GM21381 (cell line): ENCODE measurements around the gene STAT6.
A peak's percentile ranks its signal among the peaks of the same experiment; 100 is the strongest.
"Not testable (repeated sequence)": the region's sequence is repeated elsewhere in the genome, so short reads cannot be mapped to it uniquely, and the experiment has no call there.

Source experiments
- ATAC-seq: cut with Tn5 transposase; IDR thresholded peaks from one replicate; pipeline ENCODE4 v1.9.1; 2021; ENCODE audit warnings: mild to moderate bottlenecking, moderate library complexity; ENCODE audit not compliant: unreplicated experiment

Gene STAT6

DNA sequence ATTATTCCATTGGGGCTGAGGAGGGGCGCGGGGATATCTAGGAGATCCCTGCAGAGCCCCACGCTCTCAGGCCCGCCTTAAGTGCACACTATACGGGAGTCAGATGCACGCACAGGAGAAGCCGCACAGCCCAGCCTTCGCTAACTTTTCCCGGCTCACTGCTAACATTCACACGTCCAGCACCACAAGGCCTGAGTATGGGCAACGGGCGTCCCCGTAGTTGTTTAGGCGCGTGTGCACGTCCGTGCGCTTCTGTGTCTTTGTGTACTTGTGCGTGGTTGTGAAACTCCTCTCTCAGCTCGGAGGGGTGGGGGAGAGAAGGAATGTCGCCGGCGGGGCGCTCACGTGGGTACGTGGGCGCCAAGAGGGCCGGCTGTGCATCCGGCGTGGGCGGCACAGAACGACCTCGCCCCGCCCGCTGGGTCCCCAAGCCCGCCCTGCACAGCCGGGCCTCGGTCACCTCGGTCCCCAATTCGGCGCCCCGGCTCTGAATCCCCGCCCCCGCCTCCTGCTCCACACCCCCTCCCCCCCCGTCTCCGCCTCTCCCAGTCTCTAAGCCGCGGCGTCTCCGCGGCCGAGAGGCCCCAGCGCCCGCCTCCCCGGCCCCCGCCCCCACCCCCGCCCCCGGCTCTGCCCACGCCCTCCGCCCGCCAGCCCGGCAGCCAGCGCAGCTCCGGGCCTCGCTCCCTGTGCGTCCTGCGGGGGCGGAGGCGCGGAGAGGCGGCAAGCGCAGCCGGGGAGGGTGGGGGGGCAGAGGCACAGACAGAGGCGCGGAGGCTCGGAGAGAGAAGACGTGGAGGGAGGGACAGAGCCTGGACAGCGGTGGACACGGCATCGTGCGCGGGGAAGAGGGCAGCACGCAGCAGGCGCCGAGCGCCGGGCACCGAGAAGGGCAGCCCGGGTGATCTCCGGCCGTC is 22.6 kb downstream of the STAT6 start, which contains the start of gene NAB2:
Gene NAB2, plus strand, starts transcription at position 761 of the 917 bp plus-strand sequence. CDS start 158 bp downstream, outside the sequence.
- ATAC-seq = peak; percentile 64

DNA sequence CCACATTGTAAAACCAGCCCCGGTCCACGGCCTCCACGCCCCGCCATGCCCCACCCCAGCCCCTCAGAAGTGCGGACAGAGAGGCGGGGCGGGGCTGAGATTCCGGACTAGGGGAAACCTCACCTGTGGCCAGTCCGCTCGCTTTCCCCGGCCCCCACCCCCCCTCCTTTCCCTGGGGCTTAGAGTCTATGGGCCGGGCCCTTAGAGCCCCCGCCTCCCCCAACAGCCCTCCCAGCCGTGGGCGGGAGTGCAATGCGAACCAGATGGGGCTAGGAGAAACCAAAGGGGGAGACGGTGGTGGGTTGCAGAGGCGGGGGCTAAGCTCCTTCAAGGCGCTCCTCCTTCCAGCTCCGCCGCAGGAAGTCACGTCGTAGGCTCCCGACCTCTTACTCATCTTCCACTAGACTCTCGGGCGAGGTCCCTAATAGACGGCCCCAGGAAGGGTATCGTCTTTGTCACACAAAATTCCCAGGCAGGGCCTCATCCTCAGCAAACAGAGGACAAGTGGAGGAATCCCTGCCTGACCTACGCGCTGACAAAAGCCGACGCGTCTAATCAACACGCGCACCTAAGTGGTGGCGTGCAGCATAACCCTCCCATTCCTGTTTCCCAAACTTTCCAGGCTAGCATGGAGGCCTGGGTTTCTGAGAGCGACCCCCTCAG is 23.3 kb downstream of the STAT6 start:
- ATAC-seq = peak; percentile 28

DNA sequence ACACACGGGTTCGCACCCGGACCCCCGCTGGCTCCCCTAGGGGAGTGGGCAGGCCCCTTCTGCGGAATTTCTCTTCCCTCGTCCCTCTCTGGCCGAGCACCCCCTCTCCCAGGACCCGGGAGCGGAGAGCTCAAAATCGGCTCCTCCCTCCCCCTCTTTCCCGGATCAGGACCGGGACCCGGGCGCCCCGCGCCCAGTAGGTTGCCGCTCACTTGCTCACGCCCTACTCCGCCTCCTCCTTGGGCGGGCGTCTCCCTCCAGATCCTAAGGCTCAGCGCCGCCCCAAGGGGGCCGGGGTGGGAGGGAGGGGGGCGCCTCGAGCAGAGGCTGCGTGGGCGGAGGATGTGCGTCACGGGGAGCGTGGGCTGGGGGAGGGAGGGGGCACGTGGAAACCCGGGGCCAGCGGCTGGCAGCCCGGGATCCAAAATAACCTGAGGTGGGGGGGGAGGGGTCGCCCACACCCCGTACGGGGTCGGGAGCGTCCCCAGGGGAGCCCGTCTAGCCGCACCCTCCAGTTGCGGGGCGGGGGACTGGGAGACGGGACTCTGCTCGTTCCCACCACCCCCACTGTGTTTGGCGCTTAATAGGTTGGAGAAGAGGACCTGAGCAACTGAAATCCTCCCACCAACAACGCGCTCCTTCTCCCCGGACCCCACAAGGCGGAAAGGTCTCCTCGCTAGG is 24.0 kb downstream of the STAT6 start:
- ATAC-seq = peak; percentile 35

- no peak for ATAC-seq
Measured at GRCh38 chr12:57086493-57087009, 24.6 kb downstream of the STAT6 start.

DNA sequence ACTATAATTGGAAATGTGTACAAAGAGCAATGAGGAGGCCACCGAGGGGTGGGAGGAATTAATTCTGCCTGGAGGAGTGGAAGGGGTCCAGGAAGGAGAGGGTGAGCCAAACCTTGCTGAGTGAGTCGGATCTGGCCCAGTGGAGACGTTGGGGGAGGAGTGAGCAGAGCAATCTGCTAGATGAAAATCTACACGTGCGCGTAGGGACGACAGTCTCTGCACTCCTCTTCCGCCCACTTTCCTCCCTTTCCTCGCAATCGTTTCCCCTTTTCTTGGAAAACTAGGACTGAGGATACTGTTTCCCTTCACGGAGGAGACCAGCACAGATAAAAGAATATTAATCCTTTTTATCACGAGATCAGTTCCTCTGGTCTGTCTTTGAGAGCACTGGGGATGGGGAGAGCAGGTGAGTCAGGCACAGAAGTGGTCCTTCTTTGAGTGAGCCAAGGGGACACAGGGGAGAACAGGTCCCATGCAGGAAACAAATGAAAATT is 25.1 kb downstream of the STAT6 start:
- ATAC-seq = no peak

GRCh38 chr12:57080855-57081254 is 30.3 kb downstream of the STAT6 start:
- no peak for ATAC-seq

- no peak for ATAC-seq
Measured at GRCh38 chr12:57079821-57080220, 31.3 kb downstream of the STAT6 start.

- peak; percentile 97 for ATAC-seq
Measured at GRCh38 chr12:57078519-57079404, 32.4 kb downstream of the STAT6 start, which contains the start of gene NEMP1. Gene NEMP1, minus strand, starts transcription at chr12:57078791. Its CDS starts 46 bp downstream, at chr12:57078745.

GRCh38 chr12:57073566-57074450 is 37.4 kb downstream of the STAT6 start:
- ATAC-seq = not testable (repeated sequence)

DNA sequence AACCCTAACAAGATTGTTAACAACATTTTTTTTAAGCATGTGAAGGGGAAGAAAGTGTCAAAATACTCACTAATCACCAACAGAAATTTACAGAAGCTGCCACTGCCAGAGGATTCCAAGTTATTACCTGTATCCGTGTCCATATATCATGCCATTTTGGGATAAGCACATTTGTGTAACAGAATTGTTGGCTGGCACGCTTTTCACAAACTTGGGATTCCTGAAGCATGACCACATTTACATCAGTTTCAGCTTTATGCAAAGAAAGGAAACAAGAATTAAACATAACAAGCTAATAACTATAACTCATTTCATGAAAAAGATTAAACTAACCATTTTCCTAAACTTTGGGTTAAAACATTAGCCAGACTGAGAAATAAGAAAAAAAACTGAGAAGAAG is 38.5 kb downstream of the STAT6 start:
- ATAC-seq = no peak

- ATAC-seq = peak; percentile 68
Measured at GRCh38 chr12:57069523-57069922, 41.6 kb downstream of the STAT6 start.

DNA sequence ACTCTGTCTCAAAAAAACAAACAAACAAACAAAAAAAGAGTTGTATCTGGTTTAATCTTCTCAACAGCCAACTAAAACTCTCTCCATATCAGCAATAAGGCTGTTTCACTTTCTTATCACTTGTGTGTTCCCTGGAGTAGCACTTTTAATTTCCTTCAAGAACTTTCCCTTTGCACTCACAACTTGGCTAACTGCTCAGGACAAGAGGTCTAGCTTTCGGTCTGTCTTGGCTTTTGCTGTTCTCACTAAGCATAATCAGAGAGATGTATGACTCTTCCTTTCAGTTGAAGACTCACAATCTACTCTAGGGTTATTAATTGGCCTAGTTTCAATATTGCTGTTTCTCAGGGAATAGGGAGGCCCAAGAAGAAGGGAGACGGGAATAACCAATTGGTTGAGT is 44.9 kb downstream of the STAT6 start:
- no peak for ATAC-seq

DNA sequence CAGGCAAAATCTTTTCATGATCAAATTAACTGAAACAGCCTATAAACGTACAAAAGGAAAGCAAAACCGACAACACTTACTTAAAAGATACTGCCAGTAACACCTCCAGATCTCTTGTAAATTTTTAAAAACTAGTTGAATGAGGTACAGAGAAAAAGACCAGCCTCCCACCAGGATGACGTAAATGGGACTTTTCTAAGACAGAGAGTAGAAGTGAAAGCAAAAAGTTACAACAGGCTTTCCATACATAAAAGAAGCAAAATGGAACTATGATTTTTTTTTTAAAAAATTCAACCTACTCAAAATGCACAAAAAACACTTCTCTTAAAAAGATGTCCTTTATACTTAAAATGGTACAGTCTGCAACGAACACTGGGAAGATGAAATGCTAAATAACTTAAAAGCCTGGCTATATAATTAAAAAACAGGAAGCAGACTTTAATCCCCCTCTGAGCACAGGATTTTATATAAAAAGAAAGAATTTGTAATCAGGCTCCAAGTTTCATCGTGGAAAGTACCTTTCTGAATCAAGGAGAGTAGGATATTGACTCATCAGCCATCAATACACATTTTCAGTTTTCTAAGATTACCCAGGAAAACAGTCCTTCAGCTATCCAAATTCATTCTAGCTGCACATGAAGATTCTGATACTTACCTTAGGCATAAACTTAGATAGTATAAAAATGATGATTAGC is 47.0 kb downstream of the STAT6 start:
- ATAC-seq = peak; percentile 66

- no peak for ATAC-seq
Measured at GRCh38 chr12:57058454-57058853, 52.7 kb downstream of the STAT6 start.

GRCh38 chr12:57057067-57057751 is 54.0 kb downstream of the STAT6 start:
- no peak for ATAC-seq

DNA sequence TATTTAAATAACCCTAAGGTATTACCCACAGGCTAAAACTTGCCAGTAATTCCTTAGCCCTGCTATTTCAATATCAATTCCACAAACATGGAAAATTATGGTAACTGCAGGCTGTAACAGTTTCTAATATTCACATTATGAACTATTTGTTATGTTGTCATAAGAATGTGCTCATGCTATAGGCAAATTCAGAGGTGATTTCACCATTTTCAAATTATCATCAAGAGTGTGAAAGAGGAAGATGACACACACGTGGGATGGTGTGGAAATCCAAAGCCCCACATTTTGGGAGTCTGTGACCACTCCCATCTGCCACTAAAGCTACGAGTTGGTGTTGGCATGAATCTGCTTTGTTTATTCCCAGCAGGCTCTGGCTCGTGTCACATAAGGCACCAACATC is 55.3 kb downstream of the STAT6 start:
- no peak for ATAC-seq

DNA sequence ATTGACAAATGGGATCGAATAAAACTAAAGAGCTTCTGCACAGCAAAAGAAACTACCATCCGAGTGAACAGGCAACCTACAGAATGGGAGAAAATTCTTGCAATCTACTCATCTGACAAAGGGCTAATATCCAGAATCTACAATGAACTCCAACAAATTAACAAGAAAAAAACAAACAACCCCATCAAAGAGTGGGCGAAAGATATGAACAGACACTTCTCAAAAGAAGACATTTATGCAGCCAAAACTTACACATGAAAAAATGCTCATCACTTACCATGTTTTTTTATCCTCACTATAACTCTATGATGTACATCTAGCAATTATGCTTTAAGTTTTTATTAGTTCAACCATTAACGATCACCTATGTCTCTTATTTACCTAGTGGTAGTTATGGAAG is 57.3 kb downstream of the STAT6 start:
- not testable (repeated sequence) for ATAC-seq

DNA sequence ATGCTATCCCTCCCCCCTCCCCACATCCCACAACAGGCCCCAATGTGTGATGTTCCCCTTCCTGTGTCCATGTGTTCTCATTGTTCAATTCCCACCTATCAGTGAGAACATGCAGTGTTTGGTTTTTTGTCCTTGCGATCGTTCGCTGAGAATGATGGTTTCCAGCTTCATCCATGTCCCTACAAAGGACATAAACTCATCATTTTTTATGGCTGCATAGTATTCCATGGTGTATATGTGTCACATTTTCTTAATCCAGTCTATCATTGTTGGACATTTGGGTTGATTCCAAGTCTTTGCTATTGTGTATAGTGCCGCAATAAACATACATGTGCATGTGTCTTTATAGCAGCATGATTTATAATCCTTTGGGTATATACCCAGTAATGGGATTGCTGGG is 58.0 kb downstream of the STAT6 start:
- ATAC-seq = not testable (repeated sequence)
